ENCODE results near the gene CACNA1G.

CACNA1G gene

DNA sequence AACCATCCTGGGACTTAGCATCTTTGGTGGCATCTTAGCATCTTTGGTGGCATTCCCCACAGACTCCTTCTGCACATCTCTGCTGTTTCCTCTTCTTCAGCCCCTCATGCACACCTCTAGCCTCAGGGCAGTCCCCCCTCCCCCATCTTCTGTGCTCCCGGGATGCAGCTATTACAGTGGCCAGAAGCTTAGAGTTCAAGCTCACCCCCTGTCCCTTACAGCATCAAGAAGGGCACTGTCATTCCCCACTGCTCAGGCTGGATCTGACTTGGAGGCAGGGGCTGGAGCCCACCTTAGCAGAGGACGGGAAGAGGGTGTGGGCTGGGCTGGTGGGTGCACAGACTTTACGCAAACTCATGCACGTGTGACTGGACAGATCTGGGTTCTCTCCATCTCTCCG is 27.3 kb upstream of the CACNA1G start:
- DNase-seq (ENCODE audit: low read depth, low spot score): no peak

DNA sequence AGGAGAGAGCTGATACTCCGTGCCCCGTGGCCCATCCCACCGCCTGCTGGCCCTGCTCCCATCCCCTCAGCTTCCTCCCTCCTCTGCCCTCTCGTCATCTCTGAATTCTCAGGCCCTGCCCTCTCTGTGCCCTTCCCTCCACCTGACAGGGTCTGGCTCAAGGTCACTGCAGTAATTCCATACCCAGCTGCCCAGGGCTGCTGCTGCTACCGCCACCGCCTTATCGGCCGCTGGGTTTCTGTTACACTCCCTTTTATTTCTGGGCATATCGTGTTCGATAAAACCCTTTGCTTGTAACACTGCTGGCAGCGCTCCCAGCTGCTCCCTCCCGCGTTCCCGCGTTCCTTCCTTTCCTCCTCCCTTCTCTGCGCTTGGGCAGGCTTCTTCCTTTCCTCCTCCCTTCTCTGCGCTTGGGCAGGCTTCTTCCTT is 26.8 kb upstream of the CACNA1G start:
- no peak for DNase-seq (ENCODE audit: low read depth, low spot score)

DNA sequence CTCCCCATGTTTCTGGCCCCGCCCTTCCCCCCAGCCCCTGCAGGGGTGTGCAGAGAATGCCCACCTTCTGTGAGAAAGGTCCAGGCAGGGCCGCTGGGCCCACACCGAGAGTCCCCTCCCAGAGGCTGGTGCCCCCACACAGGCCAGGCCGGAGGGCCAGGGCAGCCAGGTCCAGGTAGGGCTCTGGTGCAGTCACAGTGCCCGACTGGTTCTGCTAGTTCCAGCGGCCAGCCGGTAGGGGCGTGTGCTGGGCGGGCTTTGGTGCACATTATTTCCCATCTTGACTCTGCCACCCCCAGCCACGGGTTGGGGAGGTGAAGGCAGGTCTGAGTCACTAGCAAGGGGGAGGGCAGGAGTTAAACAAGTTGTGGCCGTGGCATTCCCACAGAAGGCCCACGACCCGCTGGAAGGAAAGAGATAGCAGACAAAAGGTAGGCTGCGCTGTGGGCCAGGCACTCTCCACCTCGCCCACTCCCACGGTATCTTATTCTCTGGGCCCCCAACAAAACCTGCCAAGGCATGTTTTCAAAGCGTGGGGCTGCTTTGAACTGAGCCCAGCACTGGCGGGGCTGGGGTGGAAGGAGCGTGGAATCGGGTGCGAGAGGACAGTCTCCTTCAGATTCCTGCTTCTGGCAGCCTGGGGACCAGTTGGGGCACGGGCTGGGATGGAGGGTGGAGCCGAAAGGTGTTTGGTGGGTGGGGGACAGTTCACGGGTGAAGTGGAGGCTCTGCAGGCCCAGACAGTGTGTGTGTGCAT is 26.1 kb upstream of the CACNA1G start:
- DNase-seq (ENCODE audit: low read depth, low spot score): no peak

- no peak for DNase-seq (ENCODE audit: low read depth, low spot score)
Observed at GRCh38 chr17:50534979-50535326, 25.6 kb upstream of the CACNA1G start.

DNA sequence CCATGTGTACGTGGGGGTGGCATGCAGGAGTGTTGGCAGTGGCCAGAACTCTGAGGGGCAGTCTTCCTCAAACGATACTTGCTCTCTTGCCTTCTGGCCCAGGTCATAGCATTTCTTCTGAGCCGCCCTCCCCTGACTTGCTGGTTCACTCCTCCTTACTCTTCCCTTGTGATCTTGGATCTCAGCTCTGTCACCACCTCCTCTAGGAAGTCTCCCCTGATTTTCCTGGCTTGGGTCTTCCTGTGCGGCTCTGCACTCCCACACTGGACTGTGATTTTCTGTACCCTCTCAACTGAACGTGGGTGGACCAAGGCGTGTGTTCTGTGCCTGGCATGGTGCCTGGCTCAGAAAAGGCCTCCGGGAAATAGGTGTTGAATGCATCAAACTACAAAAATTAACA is 25.1 kb upstream of the CACNA1G start:
- DNase-seq (ENCODE audit: low read depth, low spot score): no peak

GRCh38 chr17:50536683-50537646 is 23.6 kb upstream of the CACNA1G start:
- no peak for DNase-seq (ENCODE audit: low read depth, low spot score)

- no peak for DNase-seq (ENCODE audit: low read depth, low spot score)
Observed at GRCh38 chr17:50537721-50538548, 22.6 kb upstream of the CACNA1G start.

GRCh38 chr17:50538549-50539410 is 21.7 kb upstream of the CACNA1G start:
- DNase-seq (ENCODE audit: low read depth, low spot score): no peak

DNA sequence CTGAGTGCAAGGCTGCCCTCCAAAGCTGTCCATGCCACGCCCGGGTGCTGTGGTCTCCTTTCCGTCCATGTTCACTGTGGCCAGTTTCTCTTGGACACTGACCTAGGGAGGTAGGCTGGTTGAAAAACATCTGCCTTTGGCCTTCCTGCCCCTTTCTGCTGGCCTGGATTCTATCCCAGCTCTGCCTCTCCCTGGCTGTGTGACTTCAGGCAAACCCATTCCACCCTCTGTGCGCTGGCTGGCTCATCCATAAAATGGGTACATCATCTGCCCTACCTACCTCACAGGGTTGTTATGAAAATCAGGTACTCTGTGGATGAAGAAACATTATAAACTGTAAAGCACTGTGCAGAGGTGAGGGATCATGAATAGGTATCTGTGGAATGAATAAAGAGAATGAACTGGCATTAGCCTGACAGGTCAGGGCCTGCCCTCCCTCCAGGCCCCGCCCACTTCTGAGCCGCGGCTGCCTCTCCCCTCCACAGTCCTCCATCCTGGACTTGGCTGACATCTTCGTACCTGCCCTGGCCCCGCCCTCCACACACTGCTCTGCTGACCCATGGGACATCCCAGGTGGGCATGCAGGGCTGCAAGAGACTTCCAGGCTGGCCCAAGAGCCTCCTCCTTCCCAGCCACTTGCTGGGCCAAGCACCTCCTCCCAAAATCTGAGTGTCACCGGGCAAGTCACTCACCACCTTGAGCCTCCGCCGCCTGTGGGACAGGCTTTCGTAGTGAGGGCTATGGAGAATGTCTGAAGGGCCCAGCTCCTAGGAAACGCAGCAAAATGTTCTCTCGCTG is 20.6 kb upstream of the CACNA1G start:
- no peak for DNase-seq (ENCODE audit: low read depth, low spot score)

- DNase-seq (ENCODE audit: low read depth, low spot score): no peak
Observed at GRCh38 chr17:50540560-50541401, 19.7 kb upstream of the CACNA1G start.

DNA sequence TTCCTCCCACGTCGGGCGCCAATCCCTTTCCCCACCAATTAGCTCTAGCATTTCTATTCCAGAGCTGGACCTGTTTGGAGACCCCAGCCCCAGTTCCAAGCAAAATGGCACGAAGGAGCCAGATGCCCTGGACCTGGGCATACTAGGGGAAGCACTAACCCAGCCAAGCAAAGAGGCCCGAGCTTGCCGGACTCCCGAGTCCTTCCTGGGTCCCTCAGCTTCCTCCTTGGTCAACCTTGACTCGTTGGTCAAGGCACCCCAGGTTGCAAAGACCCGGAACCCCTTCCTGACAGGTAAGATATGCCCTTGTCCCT is 19.2 kb upstream of the CACNA1G start:
- DNase-seq (ENCODE audit: low read depth, low spot score): no peak

DNA sequence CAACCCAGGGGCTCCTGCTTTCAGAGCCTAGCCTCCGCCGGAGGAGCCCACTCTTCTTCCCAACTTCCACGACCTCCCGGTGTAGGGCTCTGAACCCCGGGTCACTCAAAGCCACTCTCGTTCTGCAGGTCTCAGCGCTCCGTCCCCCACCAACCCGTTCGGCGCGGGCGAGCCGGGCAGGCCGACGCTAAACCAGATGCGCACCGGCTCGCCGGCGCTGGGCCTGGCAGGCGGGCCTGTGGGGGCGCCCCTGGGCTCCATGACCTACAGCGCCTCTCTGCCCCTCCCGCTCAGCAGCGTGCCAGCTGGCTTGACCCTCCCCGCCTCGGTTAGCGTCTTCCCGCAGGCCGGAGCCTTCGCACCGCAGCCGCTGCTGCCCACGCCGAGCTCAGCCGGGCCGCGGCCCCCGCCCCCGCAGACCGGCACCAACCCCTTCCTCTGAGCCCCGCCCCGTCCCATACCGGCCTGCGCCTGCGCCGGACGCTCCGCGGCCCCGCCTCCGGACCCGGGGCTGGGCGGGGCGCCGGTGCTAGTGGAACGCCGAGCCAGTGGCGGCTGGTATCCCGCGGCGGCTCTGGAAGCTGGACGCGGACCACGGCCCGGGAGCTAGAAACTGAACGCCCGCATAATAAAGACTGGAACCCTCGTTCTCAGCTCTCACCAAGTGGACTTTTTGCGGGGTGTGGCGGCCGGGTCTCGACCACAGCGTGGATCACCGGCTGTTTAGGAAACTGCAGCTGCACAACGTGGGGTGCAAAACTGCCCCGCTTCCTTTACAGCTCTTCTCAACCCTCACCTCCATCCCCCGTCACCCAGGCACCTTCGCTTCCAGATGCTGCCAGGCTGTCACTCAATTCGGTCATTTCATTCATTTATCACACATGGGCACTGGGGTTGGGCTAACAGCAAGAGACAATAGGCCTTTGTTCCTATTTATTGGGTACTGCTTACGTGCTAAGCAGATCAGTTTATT is 18.5 kb upstream of the CACNA1G start:
- peak; percentile 32 for DNase-seq (ENCODE audit: low read depth, low spot score)

DNA sequence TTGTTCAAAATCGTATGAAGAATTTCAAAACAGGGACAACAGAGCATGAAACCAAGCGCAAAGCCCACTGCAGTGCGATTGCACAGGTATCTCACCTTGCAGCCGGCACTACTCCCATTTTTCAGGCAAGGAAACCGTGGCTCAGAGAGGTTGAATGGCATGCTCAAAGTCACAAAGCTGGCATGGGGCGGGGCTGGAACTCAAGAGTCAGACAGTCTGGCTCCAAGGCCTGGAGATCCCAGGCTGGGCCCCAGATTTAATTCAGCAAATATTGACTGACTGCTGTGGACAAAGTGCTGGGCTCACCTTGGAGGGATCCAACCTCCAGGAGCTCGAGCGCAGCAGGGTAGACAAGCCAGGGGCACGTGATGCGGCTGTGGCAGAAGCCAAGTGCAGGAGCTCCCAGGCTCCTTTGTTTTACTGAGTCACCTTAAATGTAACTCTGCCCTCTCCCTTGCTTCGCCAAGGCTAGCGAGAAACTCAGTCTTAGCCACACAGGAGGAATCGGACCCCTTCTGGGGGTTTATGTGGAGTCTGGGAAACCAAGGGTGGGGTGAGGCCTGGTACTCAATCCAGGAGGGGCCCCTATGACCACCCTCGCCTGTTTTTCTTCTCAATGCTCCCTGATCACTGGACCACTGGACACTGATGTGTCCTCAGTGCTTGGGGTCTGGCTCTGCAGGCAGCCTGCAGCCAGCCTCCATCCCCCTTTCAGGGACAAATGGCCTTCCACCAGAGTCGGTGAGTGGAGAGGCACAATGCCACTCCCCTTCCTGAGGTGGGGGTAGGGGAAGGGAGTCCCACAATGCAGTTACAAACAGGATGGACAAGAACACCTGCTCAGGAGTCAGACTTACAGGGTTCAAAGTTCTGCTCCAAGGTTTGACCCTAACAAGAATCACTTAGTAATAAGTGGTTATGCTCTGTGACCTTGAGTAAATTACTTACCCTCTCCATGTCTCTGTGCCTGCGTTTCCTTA is 17.4 kb upstream of the CACNA1G start:
- DNase-seq (ENCODE audit: low read depth, low spot score): no peak

DNA sequence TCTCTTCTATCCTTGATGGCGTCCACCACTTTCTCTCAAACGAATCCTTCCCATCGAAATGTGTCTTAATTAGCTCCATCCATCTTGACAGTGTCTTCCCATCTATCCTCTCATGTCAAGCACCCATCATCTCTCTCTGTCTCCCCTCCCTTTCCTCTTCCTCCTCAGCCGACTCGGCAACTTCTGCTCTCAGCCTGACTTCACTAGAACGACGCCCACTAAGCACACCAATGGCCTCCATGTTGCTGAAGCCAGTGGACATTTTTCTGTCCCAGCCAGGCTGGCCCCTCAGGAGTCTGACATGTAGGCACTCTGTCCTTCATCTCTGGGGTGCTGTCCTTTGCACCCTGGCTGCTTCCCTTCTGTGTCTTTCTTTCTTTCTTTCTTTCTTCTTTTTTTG is 16.0 kb upstream of the CACNA1G start:
- DNase-seq (ENCODE audit: low read depth, low spot score): no peak

GRCh38 chr17:50545311-50545710 is 15.2 kb upstream of the CACNA1G start:
- DNase-seq (ENCODE audit: low read depth, low spot score): no peak

DNA sequence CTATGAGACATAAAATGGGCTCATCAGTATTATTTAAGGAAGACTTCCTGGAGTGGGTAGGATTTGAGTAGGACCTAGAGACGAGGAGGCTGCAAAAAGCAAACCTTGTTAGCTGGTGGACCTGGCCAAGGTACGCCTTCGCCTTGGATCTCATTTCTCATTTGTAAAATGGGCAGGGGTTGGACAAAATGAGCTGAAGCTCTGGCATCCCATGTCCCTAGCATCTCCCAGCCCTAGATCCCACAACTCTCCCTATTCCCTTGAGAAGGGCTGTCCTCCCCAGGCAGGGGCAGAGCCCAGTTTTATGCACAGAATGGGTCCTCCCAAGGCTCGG is 13.8 kb upstream of the CACNA1G start:
- no peak for DNase-seq (ENCODE audit: low read depth, low spot score)
